GM18858 (cell line): ENCODE results near the gene INAFM1.
"Not testable (repeated sequence)": the region's sequence is repeated elsewhere in the genome, so short reads cannot be mapped to it uniquely, and the experiment has no call there.

Experiments used
- ATAC-seq: cut with Tn5 transposase; IDR thresholded peaks from one replicate; pipeline ENCODE4 v1.9.1; 2021; ENCODE audit not compliant: unreplicated experiment

INAFM1 gene

DNA sequence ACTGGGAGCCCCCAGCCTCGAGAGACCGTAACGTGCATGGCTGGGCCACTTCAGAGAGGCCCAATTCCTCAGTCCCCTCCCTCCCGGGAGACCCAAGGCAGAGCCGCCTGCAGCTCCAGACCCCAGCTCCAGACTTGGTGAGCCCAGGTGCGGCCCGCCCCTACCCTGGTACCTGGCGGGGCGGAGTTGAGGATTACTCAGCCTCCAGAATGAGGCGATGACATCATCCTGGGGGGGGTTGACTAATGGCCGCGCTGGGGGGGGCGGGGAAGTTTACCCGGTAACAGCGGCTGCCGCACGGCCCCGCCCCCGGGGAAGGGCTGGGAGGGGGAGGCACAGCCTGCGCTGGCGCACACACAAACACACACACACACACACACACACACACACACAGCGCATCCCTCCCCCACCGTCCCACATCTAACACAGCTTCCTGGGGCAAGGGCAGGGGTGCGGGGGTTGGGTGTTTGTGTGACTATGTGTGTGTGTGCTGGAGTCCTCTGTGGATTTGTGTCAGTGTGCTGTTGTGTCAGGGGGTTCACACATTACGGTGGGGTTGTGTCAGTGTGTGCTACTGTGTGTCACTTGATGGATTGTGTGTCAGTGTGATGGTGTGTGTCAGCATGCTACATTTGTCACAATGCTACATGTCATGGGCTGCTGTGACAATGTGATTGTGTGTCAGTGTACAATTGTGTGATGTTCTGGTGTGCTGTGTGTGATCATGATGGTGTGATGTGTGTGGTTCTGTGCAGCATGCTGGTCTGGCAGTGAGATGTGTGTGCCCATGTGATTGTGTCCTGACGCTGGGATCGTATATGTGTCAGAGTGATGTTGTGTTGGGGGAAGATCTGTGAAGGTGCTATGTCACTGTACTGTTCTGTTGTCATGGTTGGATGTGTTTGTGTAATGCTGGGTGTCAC, 33.4 kb upstream of the INAFM1 start:
- ATAC-seq, result no peak

DNA sequence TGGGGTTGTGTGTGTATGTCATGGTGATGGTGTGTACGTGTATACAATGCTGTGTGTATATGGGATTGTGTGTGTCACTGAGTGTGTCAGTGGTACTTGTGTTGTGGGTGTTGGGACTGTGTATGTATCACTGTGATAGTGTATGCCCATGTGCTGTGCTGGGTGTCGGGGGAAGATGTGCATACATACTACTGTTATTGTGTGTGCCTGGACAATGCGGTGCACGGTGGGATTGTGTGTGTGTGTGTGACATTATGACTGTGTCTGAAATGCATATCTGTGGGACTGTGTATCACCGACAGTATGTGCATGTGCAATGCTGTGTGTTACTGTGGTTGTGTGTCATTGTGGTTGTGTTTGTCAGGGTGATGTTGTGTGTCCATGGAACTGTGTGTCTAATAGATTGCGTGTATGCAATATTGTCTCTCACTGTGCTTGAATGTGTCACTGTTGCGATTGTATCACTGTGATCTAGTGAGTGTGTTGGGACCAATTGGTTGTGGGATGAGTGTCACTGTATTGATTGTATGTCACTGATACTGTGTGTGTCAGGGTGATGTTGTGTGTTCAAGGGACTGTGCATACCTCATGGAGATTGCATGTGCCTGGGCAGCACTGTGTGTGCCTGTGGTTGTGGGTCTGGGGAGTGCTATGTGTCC, 32.6 kb upstream of the INAFM1 start:
- no peak for ATAC-seq

DNA sequence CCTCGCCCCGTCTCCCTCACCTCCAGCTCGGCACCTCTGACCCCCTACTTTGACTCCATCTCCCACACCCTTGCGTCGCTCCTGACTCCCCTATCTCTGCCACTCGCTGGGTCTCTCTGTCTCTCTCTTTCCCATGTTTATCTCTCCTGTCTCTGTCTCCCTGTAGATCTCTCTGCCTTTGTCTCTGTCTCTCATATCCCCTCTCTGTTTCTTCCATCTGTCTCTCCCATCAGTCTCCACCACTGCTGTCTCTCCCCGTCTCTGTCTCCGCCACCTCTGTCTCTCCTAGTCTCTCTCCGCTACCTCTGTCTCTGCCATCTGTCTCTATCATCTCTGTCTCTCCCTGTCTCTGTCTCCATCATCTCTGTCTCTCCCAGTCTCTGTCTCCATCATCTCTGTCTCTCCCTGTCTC, 31.3 kb upstream of the INAFM1 start:
- no peak for ATAC-seq

DNA sequence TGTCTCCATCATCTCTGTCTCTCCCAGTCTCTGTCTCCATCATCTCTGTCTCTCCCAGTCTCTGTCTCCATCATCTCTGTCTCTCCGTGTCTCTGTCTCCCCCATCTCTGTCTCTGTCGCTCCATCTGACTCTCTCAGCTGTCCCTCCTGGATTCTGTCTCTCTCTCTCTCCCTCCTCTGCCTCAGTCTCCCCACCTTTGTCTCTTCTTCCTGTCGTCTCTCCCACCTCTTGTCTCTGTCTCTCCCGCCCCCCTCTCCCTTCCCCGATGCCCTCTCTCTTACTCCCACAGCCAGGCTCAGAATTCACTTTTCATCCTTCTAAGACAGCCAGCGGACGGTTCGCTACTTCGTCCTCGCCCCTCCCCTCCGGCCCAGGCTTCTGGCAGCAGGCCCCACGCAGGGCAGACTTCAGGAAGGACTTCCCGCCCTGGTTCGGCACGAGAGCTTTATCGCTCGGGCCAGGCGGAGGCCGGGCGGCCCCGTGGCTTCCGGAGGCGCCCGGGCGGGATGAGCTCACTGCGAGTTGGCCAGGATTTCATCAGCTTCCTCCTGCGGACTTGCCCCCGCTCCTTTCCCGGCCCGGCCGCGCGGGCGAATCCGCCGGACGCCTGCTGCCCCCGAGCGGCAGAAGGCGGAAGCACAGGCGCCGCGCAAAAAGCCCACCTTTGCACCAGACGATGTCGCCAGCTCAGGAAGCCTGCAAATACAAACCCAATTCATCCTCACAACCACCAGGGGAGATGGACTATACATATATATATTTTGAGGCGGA, 30.7 kb upstream of the INAFM1 start:
- peak; percentile 44 for ATAC-seq

DNA sequence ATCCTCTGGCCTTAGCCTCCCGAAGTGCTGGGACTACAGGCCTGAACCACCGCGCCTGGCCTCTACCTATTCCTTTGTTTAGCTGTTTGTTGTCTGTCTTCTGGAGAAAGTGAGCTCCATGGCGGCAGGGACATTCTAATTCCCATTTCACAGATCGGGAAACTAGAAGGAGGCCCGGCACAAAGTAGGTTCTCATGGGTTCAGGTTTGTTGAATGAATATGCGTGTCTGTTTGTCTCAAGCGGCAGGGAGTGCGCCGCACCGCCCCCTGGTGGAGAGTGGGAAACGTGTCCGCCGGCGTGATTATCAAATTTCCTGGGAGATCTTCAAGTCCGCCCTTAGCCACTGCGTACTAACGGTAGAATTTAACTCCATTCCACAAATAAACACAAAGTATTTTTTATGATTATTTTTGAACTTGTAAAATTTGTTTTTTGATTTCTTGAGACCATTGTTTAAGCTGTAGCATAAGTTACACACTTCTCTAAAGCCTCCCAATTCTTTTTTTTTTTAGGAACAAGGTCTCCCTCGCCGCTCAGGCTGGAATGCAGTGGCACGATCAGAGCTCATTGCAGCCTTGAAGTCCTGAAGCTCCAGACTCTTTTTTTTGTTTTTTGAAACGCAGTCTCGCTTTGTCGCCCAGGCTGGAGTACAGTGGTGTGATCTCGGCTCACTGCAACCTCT, 27.2 kb upstream of the INAFM1 start:
- ATAC-seq, result no peak

DNA sequence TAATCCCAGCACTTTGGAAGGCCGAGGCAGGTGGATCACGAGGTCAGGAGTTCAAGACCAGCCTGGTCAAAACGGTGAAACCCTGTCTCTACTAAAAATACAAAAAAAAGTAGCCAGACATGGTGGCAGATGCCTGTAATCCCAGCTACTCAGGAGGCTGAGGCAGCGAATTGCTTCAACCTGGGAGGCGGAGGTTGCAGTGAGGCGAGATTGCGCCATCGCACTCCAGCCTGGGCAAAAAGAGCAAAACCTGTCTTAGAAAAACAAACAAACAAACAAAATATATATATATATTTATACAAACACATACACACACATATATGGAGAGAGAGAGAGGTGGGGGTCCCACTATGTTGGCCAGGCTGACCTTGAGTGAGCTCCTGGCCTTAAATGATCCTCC, 21.7 kb upstream of the INAFM1 start:
- not testable (repeated sequence) for ATAC-seq

DNA sequence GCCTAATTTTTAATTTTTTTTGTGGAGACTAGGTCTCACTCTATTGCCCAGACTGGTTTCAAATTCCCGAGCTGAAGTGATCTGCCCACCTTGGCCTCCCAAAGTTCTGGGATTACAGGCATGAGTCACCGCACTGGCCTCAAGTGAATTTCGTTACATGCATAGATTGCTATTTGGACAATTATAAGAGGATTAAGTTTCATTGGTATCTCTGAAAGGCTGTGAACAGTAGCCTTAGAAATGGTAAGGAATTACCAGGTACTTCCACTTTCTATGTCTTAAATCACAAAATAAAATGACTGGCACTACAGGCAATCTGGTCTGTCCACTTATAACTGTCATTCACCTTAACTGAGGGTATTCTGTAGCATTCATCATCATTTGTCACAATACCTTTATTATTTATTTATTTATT, 21.2 kb upstream of the INAFM1 start:
- no peak for ATAC-seq

DNA sequence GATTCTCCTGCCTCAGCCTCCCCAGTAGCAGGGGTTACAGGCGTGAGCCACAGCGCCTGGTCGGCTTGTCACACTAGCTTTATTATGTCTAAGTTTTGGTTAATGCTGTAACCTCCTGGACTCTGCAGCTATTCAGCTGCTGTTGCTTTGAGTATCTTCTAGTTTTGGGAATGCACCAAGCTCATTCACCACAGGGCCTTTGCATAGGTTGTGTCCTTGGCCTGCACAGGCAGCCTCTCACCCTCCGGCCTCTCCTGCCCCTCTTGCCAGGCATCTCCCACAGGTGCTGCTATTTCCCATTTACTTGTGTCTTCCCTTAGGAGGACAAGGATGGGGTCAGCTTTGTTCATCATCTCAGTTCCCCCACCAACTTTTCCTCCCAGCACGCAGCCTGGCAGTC, 20.7 kb upstream of the INAFM1 start:
- no peak for ATAC-seq

DNA sequence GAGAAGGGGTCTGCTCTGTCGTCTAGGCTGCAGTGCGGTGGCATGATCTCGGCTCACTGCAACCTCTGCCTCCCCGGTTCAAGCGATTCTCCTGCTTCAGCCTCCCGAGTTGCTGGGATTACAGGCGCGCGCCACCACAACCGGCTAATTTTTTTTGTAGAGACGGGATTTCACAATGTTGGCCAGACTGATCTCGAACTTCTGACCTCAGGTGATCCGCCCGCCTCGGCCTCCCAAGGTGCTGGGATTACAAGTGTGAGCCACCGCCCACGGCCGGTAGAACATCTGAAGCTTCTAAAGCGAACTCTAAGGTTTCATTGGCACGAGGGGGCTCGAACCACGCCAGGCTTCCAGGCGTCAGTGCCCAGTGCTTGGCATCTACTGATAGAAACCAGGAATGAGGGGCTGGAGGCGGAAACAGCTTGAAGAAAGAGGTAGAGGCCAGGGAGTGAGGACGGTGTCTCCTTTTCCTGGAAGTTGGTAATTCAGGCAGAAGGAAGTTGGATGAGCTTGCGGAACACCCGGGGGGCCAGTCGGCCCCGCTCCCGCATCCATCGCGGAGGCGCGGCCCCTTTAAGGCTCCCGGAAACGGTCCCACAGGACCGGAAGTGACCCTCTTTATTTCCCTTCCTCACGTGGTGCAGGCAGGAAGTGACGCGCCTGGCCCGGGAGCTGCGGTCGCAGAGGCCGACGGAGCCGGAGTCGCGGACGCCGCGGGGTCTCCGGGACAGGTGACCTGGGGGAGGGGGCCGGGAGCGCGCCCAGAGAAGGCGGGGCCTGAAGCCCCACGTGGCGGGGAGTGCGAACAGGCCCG, 18.6 kb upstream of the INAFM1 start, which contains the start of gene CCDC9:
CCDC9 (plus strand) TSS at position 647 of the 814 bp plus-strand sequence. CDS start 1,876 bp downstream, outside the sequence.
- peak; percentile 31 for ATAC-seq

DNA sequence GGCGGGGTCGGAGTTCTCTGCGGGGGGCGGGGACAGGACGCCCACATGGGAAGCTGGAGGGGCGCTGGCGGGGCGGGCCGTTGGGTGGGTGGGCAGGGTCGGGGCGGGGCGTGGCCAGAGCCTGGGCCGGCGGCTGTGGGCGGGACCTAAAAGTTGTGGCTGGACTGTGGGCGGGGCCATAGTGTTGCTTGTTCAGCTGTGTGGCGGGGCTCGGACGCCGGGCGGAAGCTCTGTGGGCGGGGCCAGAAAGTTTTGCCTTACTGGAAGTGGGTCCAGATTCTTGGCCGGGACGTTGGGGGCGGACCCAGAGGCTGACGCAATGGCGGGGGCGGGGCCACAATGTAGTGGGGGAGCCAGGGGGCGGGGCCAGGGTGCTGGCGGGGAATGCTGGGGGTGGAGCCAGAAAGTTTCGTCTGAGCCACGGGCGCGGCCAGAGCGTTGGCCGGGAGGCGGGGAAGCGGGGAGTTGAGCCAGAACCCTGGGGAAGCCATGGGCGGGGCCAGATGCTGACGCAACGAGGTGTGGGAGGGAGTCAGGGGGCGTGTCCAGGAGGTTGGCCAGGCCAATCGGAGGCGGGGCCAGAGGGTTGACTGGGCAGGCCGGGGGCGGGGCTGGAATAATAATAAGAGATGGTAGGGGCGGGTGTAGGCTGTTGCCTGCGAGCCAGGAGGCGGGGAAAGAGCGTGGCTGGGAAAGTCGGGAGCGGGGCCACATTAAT, 17.8 kb upstream of the INAFM1 start:
- peak; percentile 42 for ATAC-seq

DNA sequence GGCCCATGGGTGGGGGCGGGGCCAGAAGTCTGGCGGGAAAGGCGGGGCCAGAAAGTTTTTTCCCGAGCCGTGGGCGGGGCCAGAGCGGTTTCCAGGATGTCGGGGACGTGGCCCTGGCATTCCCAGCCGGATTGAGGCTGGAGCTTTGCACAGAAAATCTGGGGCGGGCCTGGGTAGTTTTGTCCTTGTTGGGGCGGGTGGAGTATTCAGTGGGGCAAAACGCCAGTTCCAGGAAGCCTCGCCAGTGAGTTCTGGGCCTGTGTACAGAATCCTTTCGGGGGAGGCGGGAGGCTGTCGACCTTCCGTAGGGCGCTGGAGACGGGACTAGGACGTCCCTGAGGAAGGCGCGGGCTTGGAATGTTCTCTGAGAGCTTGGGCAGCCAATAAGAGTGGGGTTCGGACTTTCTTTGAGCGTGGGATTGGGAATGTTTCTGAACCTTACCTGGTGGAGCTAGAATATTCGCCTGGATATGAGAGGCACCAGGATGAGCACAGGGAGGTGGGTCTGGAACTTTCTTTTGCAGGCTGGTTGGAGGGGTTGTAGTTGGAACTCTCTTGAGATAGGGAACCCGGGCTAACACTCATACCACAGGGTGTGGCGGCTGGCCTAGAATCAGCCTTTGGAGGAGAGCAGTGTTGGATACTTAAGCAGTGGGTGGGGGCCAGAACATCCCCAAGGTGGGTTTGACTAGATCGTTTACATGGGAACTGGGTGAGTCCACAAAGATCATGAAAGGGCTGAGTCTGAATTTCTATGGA, 17.1 kb upstream of the INAFM1 start:
- no peak for ATAC-seq

DNA sequence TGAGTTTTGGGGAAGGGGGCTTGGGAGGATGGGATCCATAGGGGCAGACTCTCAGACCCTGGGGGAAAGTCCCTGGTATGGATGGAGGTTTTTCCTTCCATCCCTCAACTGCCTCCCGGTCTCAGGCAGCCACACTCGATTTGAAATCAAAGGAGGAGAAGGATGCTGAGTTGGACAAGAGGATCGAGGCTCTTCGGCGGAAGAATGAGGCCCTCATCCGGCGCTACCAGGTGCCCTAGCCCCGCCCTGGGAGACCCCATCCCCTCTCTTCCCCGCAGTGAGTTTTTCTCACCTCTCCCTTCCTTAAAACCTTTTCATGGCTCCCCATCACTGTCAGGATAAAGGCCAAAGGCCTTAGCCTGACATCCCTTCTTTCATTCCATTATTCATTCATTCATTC, 16.3 kb upstream of the INAFM1 start:
- ATAC-seq, result no peak

DNA sequence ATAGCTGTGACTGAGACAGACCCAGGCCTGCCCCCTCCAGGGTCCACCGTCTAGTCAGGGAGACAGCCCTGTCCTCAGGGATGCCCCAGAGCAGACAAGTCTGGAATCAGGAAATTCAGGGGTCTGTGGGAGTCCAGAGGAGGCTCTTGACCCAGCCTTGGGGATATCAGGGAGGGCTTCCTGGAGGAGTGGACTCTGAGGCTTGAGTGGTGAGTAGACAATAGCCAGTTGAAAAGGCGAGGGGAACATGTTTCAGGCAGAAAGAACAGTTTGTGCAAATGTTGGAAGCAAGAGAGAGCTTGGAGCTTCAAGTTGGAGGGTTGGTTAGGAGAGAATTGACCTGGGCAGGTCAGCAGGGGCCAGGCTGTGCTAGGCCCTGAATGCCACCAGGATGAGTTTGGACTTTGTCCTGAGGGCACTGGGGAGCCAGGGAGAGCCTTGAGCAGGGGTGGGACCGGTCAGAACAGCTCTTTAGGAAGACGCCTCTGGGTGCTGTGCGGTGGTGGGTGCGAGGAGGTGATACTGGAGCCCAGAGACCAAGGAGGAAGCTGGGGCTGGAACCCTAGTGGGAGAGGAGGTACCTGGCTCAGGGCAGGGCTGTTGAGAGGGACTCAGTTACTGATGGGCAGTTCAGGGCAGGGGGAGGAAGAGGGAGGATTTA, 15.7 kb upstream of the INAFM1 start:
- ATAC-seq, result no peak

DNA sequence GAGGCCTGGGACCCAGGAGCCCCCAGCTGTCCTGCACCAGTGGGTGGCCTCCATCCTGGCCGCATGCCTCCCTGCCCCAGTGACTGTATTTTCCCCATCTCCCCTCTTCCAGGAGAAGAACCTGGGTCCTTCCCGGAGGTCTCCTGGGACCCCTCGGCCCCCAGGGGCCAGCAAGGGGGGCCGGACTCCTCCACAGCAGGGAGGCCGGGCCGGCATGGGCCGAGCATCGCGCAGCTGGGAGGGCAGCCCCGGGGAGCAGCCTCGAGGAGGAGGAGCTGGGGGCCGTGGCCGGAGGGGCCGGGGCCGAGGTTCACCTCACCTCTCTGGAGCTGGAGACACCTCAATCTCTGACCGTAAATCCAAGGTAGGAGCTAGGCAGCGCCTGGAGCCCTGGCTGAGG, 14.2 kb upstream of the INAFM1 start:
- no peak for ATAC-seq

DNA sequence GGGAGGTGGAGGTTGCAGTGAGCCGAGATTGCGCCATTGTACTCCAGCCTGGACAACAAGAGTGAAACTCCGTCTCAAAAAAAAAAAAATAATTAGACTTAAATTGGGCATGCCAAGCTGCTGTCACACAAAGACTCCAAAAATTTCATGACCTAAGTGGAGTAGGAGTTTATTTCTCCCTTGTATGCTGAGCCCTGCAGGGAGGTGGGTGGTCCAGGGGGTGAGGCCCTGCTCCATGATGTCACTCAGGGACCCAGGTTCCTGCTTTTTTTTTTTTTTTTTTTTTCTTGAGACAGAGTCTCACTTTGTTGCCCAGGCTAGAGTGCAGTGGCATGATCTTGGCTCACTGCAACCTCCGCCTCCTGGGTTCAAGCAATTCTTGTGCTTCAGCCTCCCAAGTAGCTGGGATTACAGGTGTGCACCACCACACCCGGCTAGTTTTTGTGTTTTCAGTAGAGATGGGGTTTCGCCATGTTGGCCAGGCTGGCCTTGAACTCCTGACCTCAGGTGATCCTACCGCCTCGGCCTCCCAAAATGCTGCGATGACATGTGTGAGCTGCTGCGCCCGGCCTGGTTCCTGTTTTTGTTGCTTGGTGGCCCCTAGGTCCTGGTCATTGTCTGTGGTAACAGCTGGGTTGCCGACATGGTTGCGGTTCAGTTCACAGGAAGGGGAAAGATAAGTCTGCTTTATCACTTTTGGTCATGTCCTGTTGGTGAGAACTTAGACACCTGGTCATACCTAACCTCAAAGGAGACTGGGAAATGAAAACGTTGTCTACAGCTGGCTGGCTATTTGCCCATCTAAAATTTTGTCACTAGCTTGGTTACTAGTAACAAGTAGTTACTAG, 12.5 kb upstream of the INAFM1 start:
- ATAC-seq, result not testable (repeated sequence)

DNA sequence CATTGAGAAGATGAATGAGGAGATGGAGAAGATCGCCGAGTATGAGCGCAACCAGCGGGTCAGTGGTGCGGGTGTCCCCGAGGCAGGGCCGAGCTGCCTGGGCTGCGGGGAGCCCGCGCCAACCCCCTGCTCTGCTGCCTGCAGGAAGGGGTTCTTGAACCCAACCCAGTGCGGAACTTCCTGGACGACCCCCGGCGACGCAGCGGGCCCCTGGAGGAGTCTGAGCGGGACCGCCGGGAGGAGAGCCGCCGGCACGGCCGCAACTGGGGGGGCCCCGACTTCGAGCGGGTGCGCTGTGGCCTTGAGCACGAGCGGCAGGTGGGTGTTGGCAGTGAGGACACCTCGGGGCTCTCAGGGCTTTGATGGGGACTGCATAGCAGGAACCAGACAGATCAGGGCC, 10.1 kb upstream of the INAFM1 start:
- ATAC-seq, result no peak

DNA sequence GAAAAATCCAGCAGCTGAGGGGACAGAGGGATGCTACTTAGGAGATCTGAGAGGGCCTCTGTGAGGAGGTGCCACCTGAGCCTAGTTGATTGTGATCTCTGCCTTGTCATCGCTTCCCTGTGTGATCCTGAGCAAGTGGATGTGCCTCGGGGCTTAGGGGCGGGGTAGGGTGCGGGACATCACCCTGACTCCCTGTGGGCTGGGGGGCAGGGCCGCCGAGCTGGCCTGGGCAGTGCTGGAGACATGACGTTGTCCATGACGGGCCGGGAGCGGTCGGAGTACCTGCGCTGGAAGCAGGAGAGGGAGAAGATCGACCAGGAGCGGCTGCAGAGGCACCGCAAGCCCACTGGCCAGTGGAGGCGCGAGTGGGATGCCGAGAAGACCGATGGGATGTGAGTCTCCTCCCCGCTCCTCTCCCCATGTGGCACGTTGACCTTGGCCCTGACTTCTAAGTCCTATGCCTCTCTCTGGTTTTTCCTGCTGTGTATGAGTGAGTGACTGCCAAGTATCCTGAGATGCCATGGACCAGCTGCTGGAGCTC, 8.2 kb upstream of the INAFM1 start:
- ATAC-seq, result no peak
